NCI-H2196 (cell line): Measurements from ENCODE around the gene ZBTB18.
A peak's percentile ranks its signal among the peaks of the same experiment; 100 is the strongest.
"Not testable (repeated sequence)": the region's sequence is repeated elsewhere in the genome, so short reads cannot be mapped to it uniquely, and the experiment has no call there.

Experiments
- DNase-seq: peaks from one replicate; lab custom pipeline; 2025; ENCODE audit not compliant: unreplicated experiment; lab: John Stamatoyannopoulos, UW

ZBTB18 gene

GRCh38 chr1:244041466-244042120, 9.5 kb upstream of the ZBTB18 start:
- DNase-seq = no peak

- DNase-seq = no peak
Observed at GRCh38 chr1:244042293-244042692, 8.8 kb upstream of the ZBTB18 start.

- DNase-seq = no peak
Observed at GRCh38 chr1:244044423-244044822, 6.7 kb upstream of the ZBTB18 start.

GRCh38 chr1:244046254-244046653, 4.8 kb upstream of the ZBTB18 start:
- not testable (repeated sequence) for DNase-seq

- DNase-seq = peak; percentile 5
Observed at GRCh38 chr1:244046907-244047611, 4.0 kb upstream of the ZBTB18 start.

- no peak for DNase-seq
Observed at GRCh38 chr1:244047621-244048255, 3.3 kb upstream of the ZBTB18 start.

- DNase-seq = peak; percentile 95
Observed at GRCh38 chr1:244048256-244049161, 2.6 kb upstream of the ZBTB18 start.

GRCh38 chr1:244049162-244050013, 1.7 kb upstream of the ZBTB18 start:
- DNase-seq = no peak

GRCh38 chr1:244050014-244050834, 859 bp upstream of the ZBTB18 start:
- no peak for DNase-seq

- DNase-seq = peak; percentile 4
Observed at GRCh38 chr1:244052016-244052727, 1.1 kb downstream of the ZBTB18 start.

- DNase-seq = no peak
Observed at GRCh38 chr1:244052728-244053312, 1.7 kb downstream of the ZBTB18 start.

GRCh38 chr1:244053831-244054230, 2.7 kb downstream of the ZBTB18 start:
- DNase-seq = no peak

GRCh38 chr1:244054247-244054923, 3.3 kb downstream of the ZBTB18 start:
- DNase-seq = no peak

- no peak for DNase-seq
Observed at GRCh38 chr1:244054924-244055263, 3.8 kb downstream of the ZBTB18 start.

GRCh38 chr1:244056577-244056976, 5.5 kb downstream of the ZBTB18 start:
- DNase-seq = no peak

GRCh38 chr1:244057474-244058385, 6.6 kb downstream of the ZBTB18 start:
- no peak for DNase-seq

- DNase-seq = no peak
Observed at GRCh38 chr1:244060117-244060516, 9.0 kb downstream of the ZBTB18 start.
